Measurements from ENCODE around the gene FBXW7.

The FBXW7 gene

DNA sequence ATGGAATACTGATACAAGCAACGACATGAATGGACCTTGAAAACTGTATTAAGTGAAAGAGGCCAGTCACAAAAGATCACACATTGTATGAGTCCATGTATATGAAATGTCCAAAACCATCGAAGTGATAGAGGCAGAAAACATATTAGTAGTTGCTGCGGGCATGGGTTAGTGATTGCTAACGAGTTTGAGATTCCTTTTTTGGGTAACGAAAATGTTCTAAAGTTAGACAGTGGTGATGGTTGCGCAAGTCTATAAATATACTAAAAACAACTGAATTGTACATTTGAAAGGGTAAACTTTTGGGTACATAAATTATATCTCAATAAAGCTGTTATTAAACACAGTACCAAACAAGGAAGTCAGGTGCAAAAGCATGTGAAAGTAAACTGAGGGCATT is 234.5 kb downstream of the FBXW7 start:
- no peak for DNase-seq
- Mint-ChIP-seq H3K36me3 (ENCODE audit: low read depth) (no peaks in the 10 kb centered on the region), H3K9me3 (no peaks in the 10 kb centered on the region), H3K27me3 (ENCODE audit: low read depth, poor library complexity) (peaks cover 7% of the 10 kb centered on the region), H3K27ac (no peak overlapping the region), H3K4me1 (peaks cover 37% of the 10 kb centered on the region), H3K4me3 (no peak overlapping the region)
- TF ChIP-seq, protein P1, sequence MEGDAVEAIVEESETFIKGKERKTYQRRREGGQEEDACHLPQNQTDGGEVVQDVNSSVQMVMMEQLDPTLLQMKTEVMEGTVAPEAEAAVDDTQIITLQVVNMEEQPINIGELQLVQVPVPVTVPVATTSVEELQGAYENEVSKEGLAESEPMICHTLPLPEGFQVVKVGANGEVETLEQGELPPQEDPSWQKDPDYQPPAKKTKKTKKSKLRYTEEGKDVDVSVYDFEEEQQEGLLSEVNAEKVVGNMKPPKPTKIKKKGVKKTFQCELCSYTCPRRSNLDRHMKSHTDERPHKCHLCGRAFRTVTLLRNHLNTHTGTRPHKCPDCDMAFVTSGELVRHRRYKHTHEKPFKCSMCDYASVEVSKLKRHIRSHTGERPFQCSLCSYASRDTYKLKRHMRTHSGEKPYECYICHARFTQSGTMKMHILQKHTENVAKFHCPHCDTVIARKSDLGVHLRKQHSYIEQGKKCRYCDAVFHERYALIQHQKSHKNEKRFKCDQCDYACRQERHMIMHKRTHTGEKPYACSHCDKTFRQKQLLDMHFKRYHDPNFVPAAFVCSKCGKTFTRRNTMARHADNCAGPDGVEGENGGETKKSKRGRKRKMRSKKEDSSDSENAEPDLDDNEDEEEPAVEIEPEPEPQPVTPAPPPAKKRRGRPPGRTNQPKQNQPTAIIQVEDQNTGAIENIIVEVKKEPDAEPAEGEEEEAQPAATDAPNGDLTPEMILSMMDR (IDR thresholded peaks at IDR 0.05) = no peak

DNA sequence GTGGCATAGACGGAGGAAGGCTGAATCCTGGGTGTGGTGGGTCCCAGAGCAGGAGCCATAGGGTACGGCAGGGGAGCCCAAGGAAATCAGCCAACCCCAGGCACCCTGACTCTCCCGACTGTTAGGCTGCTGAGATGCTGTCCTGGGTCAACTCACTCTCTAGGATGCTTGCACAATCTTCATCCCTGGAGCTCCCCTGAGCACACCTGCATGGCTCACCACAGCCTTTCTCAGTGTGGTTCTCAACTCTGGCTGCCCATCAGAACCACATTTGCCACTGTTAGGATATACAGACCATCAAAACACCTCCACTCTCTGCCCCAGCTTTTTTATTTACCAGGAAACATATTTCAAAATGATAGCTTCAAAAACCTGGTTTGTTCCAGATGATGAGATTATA is 236.3 kb downstream of the FBXW7 start:
- Mint-ChIP-seq H3K4me3 (no peak overlapping the region), H3K4me1 (peaks cover 22% of the 10 kb centered on the region), H3K27ac (no peak overlapping the region), H3K9me3 (no peaks in the 10 kb centered on the region), H3K27me3 (ENCODE audit: low read depth, poor library complexity) (peaks cover 7% of the 10 kb centered on the region), H3K36me3 (ENCODE audit: low read depth) (no peaks in the 10 kb centered on the region)
- no peak for DNase-seq
- TF ChIP-seq, protein P1 (IDR thresholded peaks at IDR 0.05) = no peak

DNA sequence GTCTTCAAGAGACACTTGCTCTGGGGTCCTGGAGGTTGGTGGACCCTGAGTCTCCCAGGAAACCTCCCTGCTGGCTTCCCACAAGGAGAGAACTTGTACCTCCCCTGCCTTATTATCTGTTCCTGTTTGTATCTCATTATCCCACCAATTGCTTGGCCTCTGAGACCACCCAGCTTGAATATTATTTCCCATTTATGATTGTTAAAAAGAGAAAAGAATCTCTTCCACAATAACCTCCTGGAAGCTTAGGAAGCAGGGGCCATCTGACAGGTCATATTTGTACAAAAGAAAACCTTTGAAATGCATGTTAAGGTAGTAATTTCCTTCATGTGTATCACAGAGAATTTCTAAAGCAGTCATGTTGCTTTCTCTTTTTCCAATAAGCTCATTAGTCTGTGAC is 239.5 kb downstream of the FBXW7 start:
- no peak overlapping the region for H3K4me3 Mint-ChIP-seq
- TF ChIP-seq, protein P1 (IDR thresholded peaks at IDR 0.05) = no peak
- DNase-seq = no peak
- no peaks in the 10 kb centered on the region for H3K36me3 Mint-ChIP-seq (ENCODE audit: low read depth)
- H3K27ac Mint-ChIP-seq = no peak overlapping the region
- H3K4me1 Mint-ChIP-seq = peaks cover 9% of the 10 kb centered on the region
- peaks cover 9% of the 10 kb centered on the region for H3K27me3 Mint-ChIP-seq (ENCODE audit: low read depth, poor library complexity)
- H3K9me3 Mint-ChIP-seq = no peaks in the 10 kb centered on the region

DNA sequence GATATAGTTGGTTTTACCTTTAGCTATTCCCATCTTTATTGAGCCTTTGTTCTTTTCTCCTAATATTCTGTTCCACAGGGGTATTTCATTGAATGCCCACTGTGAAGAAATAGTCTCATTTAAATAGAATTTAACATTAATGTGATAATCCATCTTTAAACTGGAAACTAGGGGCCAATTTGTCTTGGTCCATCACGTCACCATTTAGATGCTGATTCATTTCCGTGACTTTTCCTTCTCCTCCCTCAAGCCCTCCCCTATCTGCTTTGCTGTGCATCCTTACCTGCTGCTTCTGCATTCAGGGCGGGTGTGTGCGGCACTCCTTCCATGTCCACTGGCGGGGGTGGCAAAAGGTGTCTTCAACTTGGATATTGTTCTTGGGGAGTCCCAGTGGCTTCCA is 241.1 kb downstream of the FBXW7 start:
- no peak for DNase-seq
- peaks cover 9% of the 10 kb centered on the region for H3K4me1 Mint-ChIP-seq
- no peaks in the 10 kb centered on the region for H3K9me3 Mint-ChIP-seq
- TF ChIP-seq, protein P1 (IDR thresholded peaks at IDR 0.05) = no peak
- no peak overlapping the region for H3K27ac Mint-ChIP-seq
- H3K4me3 Mint-ChIP-seq = no peak overlapping the region
- no peaks in the 10 kb centered on the region for H3K36me3 Mint-ChIP-seq (ENCODE audit: low read depth)
- H3K27me3 Mint-ChIP-seq (ENCODE audit: low read depth, poor library complexity) = peaks cover 9% of the 10 kb centered on the region

DNA sequence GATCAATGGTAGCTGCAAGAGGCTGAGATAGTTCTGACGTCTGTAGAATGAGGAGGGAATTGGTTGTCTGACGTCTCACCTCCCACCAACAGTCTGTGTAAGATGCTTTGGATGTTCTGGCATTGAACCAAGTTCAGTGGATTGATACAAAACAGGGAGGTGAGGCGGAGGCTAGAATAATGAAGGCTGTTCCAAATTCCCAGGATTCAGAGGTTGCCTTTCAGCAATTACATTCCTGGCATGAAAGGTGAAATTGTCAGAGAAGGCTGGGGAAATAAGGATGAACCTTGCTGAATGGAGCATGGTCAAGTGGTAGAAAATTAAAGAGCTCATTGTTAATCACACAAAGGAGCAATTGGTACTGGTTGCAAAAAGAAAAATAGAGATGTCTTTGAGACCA is 241.6 kb downstream of the FBXW7 start:
- H3K9me3 Mint-ChIP-seq = no peaks in the 10 kb centered on the region
- H3K4me3 Mint-ChIP-seq = no peak overlapping the region
- TF ChIP-seq, protein P1 (IDR thresholded peaks at IDR 0.05) = no peak
- DNase-seq = no peak
- H3K27ac Mint-ChIP-seq = no peak overlapping the region
- H3K27me3 Mint-ChIP-seq (ENCODE audit: low read depth, poor library complexity) = peaks cover 9% of the 10 kb centered on the region
- H3K4me1 Mint-ChIP-seq = peaks cover 9% of the 10 kb centered on the region
- H3K36me3 Mint-ChIP-seq (ENCODE audit: low read depth) = no peaks in the 10 kb centered on the region

DNA sequence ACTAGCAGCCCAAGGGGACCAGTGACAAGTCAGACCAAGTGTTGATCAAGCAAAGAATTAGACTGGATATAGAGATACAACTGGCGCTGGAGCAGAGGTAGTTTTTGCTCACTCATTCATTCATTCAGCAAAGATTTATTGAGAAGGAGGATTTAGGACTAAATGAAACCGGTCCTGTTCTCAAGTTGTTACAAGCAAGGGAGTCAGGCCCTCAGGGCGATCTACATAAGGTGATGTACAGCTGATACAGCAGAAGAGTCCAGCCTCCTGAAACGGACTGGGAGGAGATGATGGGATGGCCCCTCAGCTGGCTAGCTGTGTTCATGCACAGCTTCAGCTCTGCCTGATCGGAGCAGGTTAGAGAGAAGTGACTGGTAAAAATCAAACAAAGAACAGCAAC is 242.4 kb downstream of the FBXW7 start:
- H3K36me3 Mint-ChIP-seq (ENCODE audit: low read depth) = no peaks in the 10 kb centered on the region
- DNase-seq = no peak

More for the DNA sequence above, 242.4 kb downstream of the FBXW7 start:
- TF ChIP-seq, protein P1 (IDR thresholded peaks at IDR 0.05) = no peak
- Mint-ChIP-seq H3K4me3 (no peak overlapping the region), H3K4me1 (peaks cover 4% of the 10 kb centered on the region), H3K9me3 (no peaks in the 10 kb centered on the region), H3K27ac (no peak overlapping the region), H3K27me3 (ENCODE audit: low read depth, poor library complexity) (peaks cover 9% of the 10 kb centered on the region)
